Activated naive CD8-positive, alpha-beta T cell treated with anti-CD3 and anti-CD28 coated beads, Interleukin-2, amount 10 ng/mL, durations not matched to agents 7 days and 5 days (primary cell): Measurements from ENCODE around the gene SLCO1A2. TPM values are rescaled to one million over a fixed set of nuclear protein-coding genes. Genes with fewer than 3 reads are reported as not detected.
"Not testable (repeated sequence)": the region's sequence is repeated elsewhere in the genome, so short reads cannot be mapped to it uniquely, and the experiment has no call there.

Experiments
- ATAC-seq: fragments of 150-1000 bp; cut with Tn5 transposase; one replicate; pipeline ENCODE4 v1.10.0; 2021; ENCODE audit warnings: low read depth, moderate library complexity
- POLR2A ChIA-PET: fragments of 350-600 bp; sonication (Branson Sonifier 250); formaldehyde crosslinking; loops from one replicate; lab custom pipeline; 2021; ENCODE audit warnings: antibody characterized with exemption; lab: Charles Lee
- DNase-seq: peaks from one replicate; pipeline ENCODE4 v3.0.0; 2021
- H3K27ac Mint-ChIP-seq: one replicate; pipeline ENCODE4 v1.8.0; 2022; ENCODE audit warnings: mild to moderate bottlenecking, mixed read lengths
- H3K27me3 Mint-ChIP-seq: one replicate; pipeline ENCODE4 v1.8.0; 2022; ENCODE audit warnings: mild to moderate bottlenecking, moderate library complexity, mixed read lengths
- H3K36me3 Mint-ChIP-seq: one replicate; pipeline ENCODE4 v1.8.0; 2021; ENCODE audit warnings: mild to moderate bottlenecking, mixed read lengths
- H3K4me1 Mint-ChIP-seq: one replicate; pipeline ENCODE4 v1.8.0; 2021; ENCODE audit warnings: mixed read lengths
- H3K4me3 Mint-ChIP-seq: one replicate; pipeline ENCODE4 v1.8.0; 2022; ENCODE audit warnings: mild to moderate bottlenecking, moderate library complexity, mixed read lengths
- H3K9me3 Mint-ChIP-seq: one replicate; pipeline ENCODE4 v1.8.0; 2021; ENCODE audit warnings: mixed read lengths
- total RNA-seq, 2 experiments: library from RNA; stranded (reverse); gene quantifications; one replicate each; pipeline ENCODE4 v1.2.3, GENCODE V29; 2021

Gene SLCO1A2
- not detected for total RNA-seq

GRCh38 chr12:21334771-21335325, at the start of gene SLCO1A2:
Gene SLCO1A2, minus strand, starts transcription at chr12:21334917. Its CDS starts 270 bp downstream, at chr12:21334647.
- ATAC-seq: no peak
- Mint-ChIP-seq H3K4me3 (no peak within 1 kb of the TSS), H3K4me1 (no peaks in the 10 kb centered on the region), H3K27ac (no peak within 1 kb of the TSS), H3K9me3 (peaks cover 3% of the 10 kb centered on the region), H3K27me3 (peaks cover 5% of the 10 kb centered on the region), H3K36me3 (no peaks in the 10 kb centered on the region)
- POLR2A ChIA-PET: no interaction called here
- DNase-seq: no peak

GRCh38 chr12:21384261-21384660, 49.5 kb upstream of the SLCO1A2 start:
- Mint-ChIP-seq H3K27ac (no peak overlapping the region), H3K9me3 (peaks cover 3% of the 10 kb centered on the region), H3K36me3 (no peaks in the 10 kb centered on the region), H3K27me3 (peaks cover 3% of the 10 kb centered on the region), H3K4me3 (no peak overlapping the region), H3K4me1 (no peaks in the 10 kb centered on the region)
- no peak for ATAC-seq
- POLR2A ChIA-PET: no interaction called here
- DNase-seq: no peak

- H3K4me3 Mint-ChIP-seq, H3K4me1 Mint-ChIP-seq, H3K27me3 Mint-ChIP-seq, H3K9me3 Mint-ChIP-seq, POLR2A ChIA-PET, ATAC-seq, H3K27ac Mint-ChIP-seq, DNase-seq, H3K36me3 Mint-ChIP-seq: not testable (repeated sequence)
Measured at GRCh38 chr12:21381320-21381719, 46.6 kb upstream of the SLCO1A2 start.

- H3K36me3 Mint-ChIP-seq: no peaks in the 10 kb centered on the region
- H3K4me1 Mint-ChIP-seq: no peaks in the 10 kb centered on the region
- H3K27me3 Mint-ChIP-seq: peaks cover 19% of the 10 kb centered on the region
- no peak overlapping the region for H3K27ac Mint-ChIP-seq
- POLR2A ChIA-PET: no interaction called here
- H3K4me3 Mint-ChIP-seq: no peak overlapping the region
- H3K9me3 Mint-ChIP-seq: no peaks in the 10 kb centered on the region
- no peak for ATAC-seq
- DNase-seq: no peak
Measured at GRCh38 chr12:21379218-21379617, 44.5 kb upstream of the SLCO1A2 start.

GRCh38 chr12:21372602-21373001, 37.9 kb upstream of the SLCO1A2 start, which contains the start of gene IAPP:
Gene IAPP, plus strand, starts transcription at chr12:21372902. Its CDS starts 450 bp downstream, at chr12:21373352.
- no peak for ATAC-seq
- Mint-ChIP-seq H3K4me1 (peaks cover 3% of the 10 kb centered on the region), H3K27me3 (peaks cover 20% of the 10 kb centered on the region), H3K36me3 (no peaks in the 10 kb centered on the region), H3K27ac (no peak within 1 kb of the TSS), H3K9me3 (no peaks in the 10 kb centered on the region), H3K4me3 (no peak within 1 kb of the TSS)
- DNase-seq: no peak
- POLR2A ChIA-PET: no interaction called here

- H3K27me3 Mint-ChIP-seq: peaks cover 15% of the 10 kb centered on the region
- ATAC-seq: no peak
- POLR2A ChIA-PET: no interaction called here
Measured at GRCh38 chr12:21370845-21371449, 36.2 kb upstream of the SLCO1A2 start.

GRCh38 chr12:21369141-21369980, 34.6 kb upstream of the SLCO1A2 start:
- no peak overlapping the region for H3K27ac Mint-ChIP-seq
- H3K4me3 Mint-ChIP-seq: no peak overlapping the region
- peaks cover 5% of the 10 kb centered on the region for H3K27me3 Mint-ChIP-seq
- H3K9me3 Mint-ChIP-seq: peaks cover 4% of the 10 kb centered on the region
- POLR2A ChIA-PET: interaction anchor here (0.6 kb wide), 1 partner anchor 193 kb away, joined by 4 read pairs; no protein-coding TSS in a partner anchor
- DNase-seq: no peak
- ATAC-seq: no peak
- no peaks in the 10 kb centered on the region for H3K36me3 Mint-ChIP-seq
- peaks cover 3% of the 10 kb centered on the region for H3K4me1 Mint-ChIP-seq

More at GRCh38 chr12:21370845-21371449, 36.2 kb upstream of the SLCO1A2 start:
- no peaks in the 10 kb centered on the region for H3K9me3 Mint-ChIP-seq
- peaks cover 3% of the 10 kb centered on the region for H3K4me1 Mint-ChIP-seq
- no peak overlapping the region for H3K27ac Mint-ChIP-seq
- DNase-seq: no peak
- H3K36me3 Mint-ChIP-seq: no peaks in the 10 kb centered on the region
- no peak overlapping the region for H3K4me3 Mint-ChIP-seq

GRCh38 chr12:21360632-21361031, 25.9 kb upstream of the SLCO1A2 start:
- H3K4me1 Mint-ChIP-seq, H3K9me3 Mint-ChIP-seq, ATAC-seq, H3K4me3 Mint-ChIP-seq, H3K27me3 Mint-ChIP-seq, H3K27ac Mint-ChIP-seq, POLR2A ChIA-PET, DNase-seq, H3K36me3 Mint-ChIP-seq: not testable (repeated sequence)

GRCh38 chr12:21354641-21355040, 19.9 kb upstream of the SLCO1A2 start:
- no peak for ATAC-seq
- H3K9me3 Mint-ChIP-seq: no peaks in the 10 kb centered on the region
- no peak for DNase-seq
- POLR2A ChIA-PET: no interaction called here
- peaks cover 7% of the 10 kb centered on the region for H3K27me3 Mint-ChIP-seq
- no peaks in the 10 kb centered on the region for H3K36me3 Mint-ChIP-seq
- H3K27ac Mint-ChIP-seq: no peak overlapping the region
- no peaks in the 10 kb centered on the region for H3K4me1 Mint-ChIP-seq
- no peak overlapping the region for H3K4me3 Mint-ChIP-seq

GRCh38 chr12:21353948-21354347, 19.2 kb upstream of the SLCO1A2 start:
- no peak for DNase-seq
- no peaks in the 10 kb centered on the region for H3K36me3 Mint-ChIP-seq
- H3K4me1 Mint-ChIP-seq: no peaks in the 10 kb centered on the region
- H3K9me3 Mint-ChIP-seq: no peaks in the 10 kb centered on the region
- H3K27ac Mint-ChIP-seq: no peak overlapping the region
- ATAC-seq: no peak
- POLR2A ChIA-PET: no interaction called here
- H3K27me3 Mint-ChIP-seq: peaks cover 7% of the 10 kb centered on the region
- no peak overlapping the region for H3K4me3 Mint-ChIP-seq

- H3K4me3 Mint-ChIP-seq: no peak overlapping the region
- ATAC-seq: no peak
- no peaks in the 10 kb centered on the region for H3K9me3 Mint-ChIP-seq
- no peaks in the 10 kb centered on the region for H3K36me3 Mint-ChIP-seq
- peaks cover 8% of the 10 kb centered on the region for H3K27me3 Mint-ChIP-seq
- POLR2A ChIA-PET: no interaction called here
- no peaks in the 10 kb centered on the region for H3K4me1 Mint-ChIP-seq
- DNase-seq: no peak
- H3K27ac Mint-ChIP-seq: no peak overlapping the region
Measured at GRCh38 chr12:21353487-21353886, 18.8 kb upstream of the SLCO1A2 start.

GRCh38 chr12:21350975-21351374, 16.3 kb upstream of the SLCO1A2 start:
- Mint-ChIP-seq H3K27me3 (peaks cover 12% of the 10 kb centered on the region), H3K9me3 (no peaks in the 10 kb centered on the region), H3K27ac (no peak overlapping the region), H3K4me1 (no peaks in the 10 kb centered on the region), H3K36me3 (no peaks in the 10 kb centered on the region), H3K4me3 (no peak overlapping the region)
- DNase-seq (no peak), ATAC-seq (no peak)
- POLR2A ChIA-PET: no interaction called here

GRCh38 chr12:21346542-21347205, 12.0 kb upstream of the SLCO1A2 start:
- no peak for DNase-seq
- Mint-ChIP-seq H3K4me3 (no peak overlapping the region), H3K36me3 (no peaks in the 10 kb centered on the region), H3K27me3 (peaks cover 5% of the 10 kb centered on the region), H3K27ac (no peak overlapping the region), H3K4me1 (no peaks in the 10 kb centered on the region), H3K9me3 (no peaks in the 10 kb centered on the region)
- POLR2A ChIA-PET: no interaction called here
- ATAC-seq: no peak
